Neural progenitor cell (in vitro differentiated cells): ENCODE results near the gene NATD1. TPM values are rescaled to one million over a fixed set of nuclear protein-coding genes. Genes with fewer than 3 reads are reported as not detected.

ENCODE experiments used
- DNase-seq: peaks from one replicate; pipeline ENCODE4 v3.0.0-alpha.2; 2016; ENCODE audit warnings: low spot score
- H2AFZ ChIP-seq: fragments of 200-600 bp; sonication (generic); replicated peaks from 2 replicates; pipeline ENCODE4 v1.6.1; 2016; ENCODE audit warnings: antibody characterized with exemption
- H3F3A ChIP-seq: fragments of 200-600 bp; sonication (generic); 2 replicates; pipeline ENCODE4 v1.6.1; 2016; ENCODE audit warnings: antibody characterized with exemption, low read depth
- H3K27ac ChIP-seq: fragments of 200-600 bp; sonication (generic); 2 replicates; pipeline ENCODE4 v1.5.1; 2016; ENCODE audit warnings: mild to moderate bottlenecking
- H3K27me3 ChIP-seq: fragments of 200-600 bp; sonication (generic); 2 replicates; pipeline ENCODE4 v1.6.1; 2016; ENCODE audit warnings: mild to moderate bottlenecking, moderate library complexity
- H3K36me3 ChIP-seq: fragments of 200-600 bp; sonication (generic); 2 replicates; pipeline ENCODE4 v1.5.1; 2016
- H3K4me1 ChIP-seq: fragments of 200-600 bp; sonication (generic); 2 replicates; pipeline ENCODE4 v1.6.1; 2016; ENCODE audit warnings: mixed run types
- H3K4me2 ChIP-seq: fragments of 200-600 bp; sonication (generic); 2 replicates; pipeline ENCODE4 v1.6.1; 2016
- H3K4me3 ChIP-seq: fragments of 200-600 bp; sonication (generic); 2 replicates; pipeline ENCODE4 v1.5.1; 2016
- H3K79me2 ChIP-seq: fragments of 200-600 bp; sonication (generic); 2 replicates; pipeline ENCODE4 v1.6.1; 2016; ENCODE audit warnings: low read depth
- H3K9ac ChIP-seq: fragments of 200-600 bp; sonication (generic); 2 replicates; pipeline ENCODE4 v1.6.1; 2016
- H3K9me3 ChIP-seq: fragments of 200-600 bp; sonication (generic); 2 replicates; pipeline ENCODE4 v1.5.1; 2016; ENCODE audit warnings: low read depth
- H4K20me1 ChIP-seq: fragments of 200-600 bp; sonication (generic); 2 replicates; pipeline ENCODE4 v1.6.1; 2016; ENCODE audit warnings: low read depth
- H3K27ac Mint-ChIP-seq: 3 replicates; pipeline ENCODE4 v1.8.0; 2021; ENCODE audit warnings: mixed read lengths
- H3K27me3 Mint-ChIP-seq: 2 replicates; pipeline ENCODE4 v1.8.0; 2022; ENCODE audit warnings: low read depth, mild to moderate bottlenecking, inconsistent platforms, moderate library complexity, mixed read lengths; ENCODE audit not compliant: insufficient read depth
- H3K36me3 Mint-ChIP-seq: 3 replicates; pipeline ENCODE4 v1.8.0; 2021; ENCODE audit warnings: mixed read lengths
- H3K4me1 Mint-ChIP-seq: 3 replicates; pipeline ENCODE4 v1.8.0; 2021; ENCODE audit warnings: mixed read lengths
- H3K4me3 Mint-ChIP-seq: 3 replicates; pipeline ENCODE4 v1.8.0; 2021; ENCODE audit warnings: mild to moderate bottlenecking, moderate library complexity, mixed read lengths
- H3K9me3 Mint-ChIP-seq: 3 replicates; pipeline ENCODE4 v1.8.0; 2020; ENCODE audit warnings: mixed read lengths
- EZH2 ChIP-seq: fragments of 200-600 bp; sonication (generic); IDR thresholded peaks from 2 replicates; pipeline ENCODE4 v1.6.1; 2017; ENCODE audit warnings: antibody characterized with exemption, mild to moderate bottlenecking, moderate library complexity
- EZH2phosphoT487 ChIP-seq: fragments of 200-600 bp; sonication (generic); IDR thresholded peaks from 2 replicates; pipeline ENCODE4 v1.6.1; 2017; ENCODE audit warnings: antibody characterized with exemption
- total RNA-seq: library from RNA; depleted of rRNA; stranded (reverse); fragments of >200 nt; gene quantifications from 2 replicates; pipeline ENCODE4 v1.2.3, GENCODE V29; 2015; ENCODE audit warnings: low replicate concordance
- TF ChIP-seq, protein P1 (sequence below): fragments of 200-600 bp; sonication (generic); IDR thresholded peaks from 2 replicates; pipeline ENCODE4 v1.5.1; 2017; ENCODE audit warnings: antibody characterized with exemption, mild to moderate bottlenecking

Gene NATD1
- total RNA-seq, 1 donor from 2014 or later: 4.3 TPM

DNA sequence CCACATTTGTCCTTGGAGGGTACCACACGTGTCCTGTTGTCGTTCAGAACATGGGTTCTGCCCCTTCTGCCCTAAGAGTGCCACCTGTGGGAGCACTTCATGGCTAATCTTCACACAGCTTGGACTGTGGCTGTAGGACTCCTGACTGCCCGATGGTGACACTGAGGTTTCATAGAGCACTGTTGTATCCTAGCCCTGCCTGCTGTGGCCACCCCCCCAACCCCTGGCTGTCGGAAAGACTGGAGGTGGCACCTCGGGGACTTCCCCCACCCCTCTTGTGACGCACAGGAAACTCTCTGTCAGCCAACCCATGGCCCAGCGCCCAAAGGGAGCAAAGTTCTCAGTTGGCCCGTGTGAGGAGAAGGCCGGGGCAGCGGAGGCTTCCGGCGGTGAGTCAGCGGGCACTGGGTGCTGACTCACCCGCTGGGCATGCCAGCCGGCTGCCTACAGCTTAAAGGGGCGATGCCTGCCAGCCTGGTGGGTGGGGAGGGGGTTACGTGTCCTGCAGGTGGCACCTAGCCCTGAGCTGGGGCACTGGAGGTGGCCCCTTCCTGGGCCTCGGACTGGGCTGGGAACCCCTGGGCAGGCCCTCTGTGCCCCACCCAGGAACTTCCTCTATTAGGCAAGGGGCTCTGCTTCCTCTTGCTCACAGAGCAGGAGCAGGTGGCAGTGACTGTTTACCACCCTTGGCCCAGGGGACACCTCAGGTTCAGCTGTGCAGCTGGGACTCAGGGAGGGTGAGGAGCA is 34.7 kb upstream of the NATD1 start:
- no peak overlapping the region for H3K4me3 Mint-ChIP-seq
- TF ChIP-seq, protein P1, sequence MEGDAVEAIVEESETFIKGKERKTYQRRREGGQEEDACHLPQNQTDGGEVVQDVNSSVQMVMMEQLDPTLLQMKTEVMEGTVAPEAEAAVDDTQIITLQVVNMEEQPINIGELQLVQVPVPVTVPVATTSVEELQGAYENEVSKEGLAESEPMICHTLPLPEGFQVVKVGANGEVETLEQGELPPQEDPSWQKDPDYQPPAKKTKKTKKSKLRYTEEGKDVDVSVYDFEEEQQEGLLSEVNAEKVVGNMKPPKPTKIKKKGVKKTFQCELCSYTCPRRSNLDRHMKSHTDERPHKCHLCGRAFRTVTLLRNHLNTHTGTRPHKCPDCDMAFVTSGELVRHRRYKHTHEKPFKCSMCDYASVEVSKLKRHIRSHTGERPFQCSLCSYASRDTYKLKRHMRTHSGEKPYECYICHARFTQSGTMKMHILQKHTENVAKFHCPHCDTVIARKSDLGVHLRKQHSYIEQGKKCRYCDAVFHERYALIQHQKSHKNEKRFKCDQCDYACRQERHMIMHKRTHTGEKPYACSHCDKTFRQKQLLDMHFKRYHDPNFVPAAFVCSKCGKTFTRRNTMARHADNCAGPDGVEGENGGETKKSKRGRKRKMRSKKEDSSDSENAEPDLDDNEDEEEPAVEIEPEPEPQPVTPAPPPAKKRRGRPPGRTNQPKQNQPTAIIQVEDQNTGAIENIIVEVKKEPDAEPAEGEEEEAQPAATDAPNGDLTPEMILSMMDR: no peak
- TF ChIP-seq EZH2phosphoT487: no peak
- TF ChIP-seq EZH2: no peak

DNA sequence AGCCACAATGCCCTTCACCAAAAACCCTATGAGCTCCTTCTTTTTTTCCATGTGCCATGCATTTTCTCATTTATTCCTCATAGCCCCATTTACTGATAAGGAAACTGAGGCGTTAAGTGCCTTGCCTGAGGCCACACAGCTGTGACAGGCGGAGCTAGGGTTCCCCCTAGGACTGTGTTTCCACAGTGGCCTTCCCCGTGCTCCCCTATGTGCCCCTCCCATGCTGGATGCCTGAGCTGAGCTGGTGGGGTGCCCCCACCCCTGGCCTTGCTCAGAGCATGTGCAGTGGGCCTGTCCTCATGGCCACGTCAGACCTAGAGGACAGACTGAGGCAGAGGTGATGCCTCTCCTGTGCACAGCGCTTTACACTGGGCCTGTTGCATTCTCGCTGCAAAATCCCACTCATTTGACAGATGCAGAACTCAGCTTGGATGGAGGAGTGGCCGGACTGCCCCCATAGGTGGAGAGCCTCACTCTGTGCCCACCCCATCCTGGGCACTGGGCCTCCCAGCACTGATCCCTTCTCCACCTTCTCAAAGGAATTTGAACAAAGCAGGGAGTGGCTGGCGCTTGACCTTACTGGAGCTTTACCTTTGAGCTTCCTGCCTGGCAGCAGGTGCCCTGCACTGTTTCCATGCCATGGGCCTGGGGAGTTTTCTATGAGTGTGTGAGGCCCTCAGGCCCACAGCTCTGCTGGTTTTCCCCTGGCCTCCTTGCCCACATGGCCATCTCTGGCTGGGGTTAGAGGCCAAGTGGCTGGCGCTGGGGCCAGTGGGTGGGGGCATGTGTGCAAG is 33.9 kb upstream of the NATD1 start:
- peaks cover 5% of the 10 kb centered on the region for H3F3A ChIP-seq
- no peak overlapping the region for H3K4me3 ChIP-seq
- TF ChIP-seq EZH2 (no peak), EZH2phosphoT487 (no peak)
- TF ChIP-seq, protein P1: no peak
- H3K79me2 ChIP-seq: peaks cover 5% of the 10 kb centered on the region
- no peaks in the 10 kb centered on the region for H3K9me3 ChIP-seq
- no peak overlapping the region for H3K9ac ChIP-seq
- H2AFZ ChIP-seq: no peak overlapping the region
- no peak for DNase-seq
- peaks cover 22% of the 10 kb centered on the region for H3K4me1 Mint-ChIP-seq
- peak overlapping the region; percentile 89 for H3K4me3 Mint-ChIP-seq
- no peak overlapping the region for H3K4me2 ChIP-seq
- no peaks in the 10 kb centered on the region for H3K36me3 Mint-ChIP-seq
- peaks cover 33% of the 10 kb centered on the region for H3K27me3 ChIP-seq
- H3K4me1 ChIP-seq: peaks cover 20% of the 10 kb centered on the region
- peaks cover 10% of the 10 kb centered on the region for H3K27me3 Mint-ChIP-seq
- H4K20me1 ChIP-seq: peaks cover 18% of the 10 kb centered on the region
- no peaks in the 10 kb centered on the region for H3K36me3 ChIP-seq
- no peak overlapping the region for H3K27ac ChIP-seq
- peaks cover 6% of the 10 kb centered on the region for H3K9me3 Mint-ChIP-seq
- no peak overlapping the region for H3K27ac Mint-ChIP-seq

More for the DNA sequence above, 34.7 kb upstream of the NATD1 start:
- peaks cover 13% of the 10 kb centered on the region for H3K27me3 Mint-ChIP-seq
- H3K79me2 ChIP-seq: peaks cover 5% of the 10 kb centered on the region
- H3K27ac Mint-ChIP-seq: no peak overlapping the region
- no peak overlapping the region for H3K27ac ChIP-seq
- peaks cover 5% of the 10 kb centered on the region for H3F3A ChIP-seq
- no peaks in the 10 kb centered on the region for H3K36me3 Mint-ChIP-seq
- DNase-seq: no peak
- no peak overlapping the region for H3K9ac ChIP-seq
- peaks cover 25% of the 10 kb centered on the region for H3K27me3 ChIP-seq
- H3K4me1 ChIP-seq: peaks cover 20% of the 10 kb centered on the region
- no peaks in the 10 kb centered on the region for H3K36me3 ChIP-seq
- H3K4me1 Mint-ChIP-seq: peaks cover 22% of the 10 kb centered on the region
- no peak overlapping the region for H3K4me2 ChIP-seq
- no peak overlapping the region for H3K4me3 ChIP-seq
- H2AFZ ChIP-seq: no peak overlapping the region
- H3K9me3 ChIP-seq: peaks cover 5% of the 10 kb centered on the region
- H3K9me3 Mint-ChIP-seq: peaks cover 12% of the 10 kb centered on the region
- H4K20me1 ChIP-seq: peaks cover 18% of the 10 kb centered on the region

DNA sequence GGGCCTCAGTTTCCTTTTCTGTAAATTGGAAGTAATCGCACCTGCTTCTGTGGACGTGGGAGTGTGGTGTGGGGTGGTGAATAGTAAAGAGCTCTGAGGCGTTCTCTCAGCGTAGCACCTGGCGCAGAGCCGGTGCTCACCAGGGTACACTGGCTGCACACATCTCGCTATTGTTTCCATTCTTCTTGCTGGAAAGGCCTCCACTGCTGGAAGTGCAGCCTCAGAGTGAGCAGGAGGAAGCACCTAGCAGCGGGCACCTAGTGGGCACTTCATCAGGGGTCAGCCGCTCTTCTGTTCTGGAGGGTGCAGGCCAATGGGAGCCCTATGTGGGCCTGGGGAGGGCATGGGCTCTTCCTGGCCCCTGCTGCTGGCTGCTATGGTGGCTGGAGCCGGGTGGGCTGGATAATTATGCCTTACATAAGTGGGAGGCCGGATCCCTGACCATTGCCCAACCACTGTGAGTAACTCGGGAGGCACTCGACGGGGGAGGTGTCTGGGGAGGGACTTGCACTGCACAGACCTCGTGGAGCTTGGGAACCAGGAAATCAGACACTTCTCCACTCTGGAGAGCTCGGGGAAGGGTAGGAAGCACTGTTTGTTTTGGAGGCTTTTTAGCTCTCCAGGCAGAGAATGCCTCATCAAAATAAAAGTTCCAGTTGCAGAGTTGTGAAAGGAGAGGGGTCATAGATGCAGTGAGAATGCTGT is 33.0 kb upstream of the NATD1 start:
- Mint-ChIP-seq H3K27ac (peak overlapping the region; percentile 31), H3K4me3 (peak overlapping the region; percentile 89), H3K9me3 (peaks cover 3% of the 10 kb centered on the region), H3K27me3 (peaks cover 10% of the 10 kb centered on the region), H3K36me3 (no peaks in the 10 kb centered on the region), H3K4me1 (peaks cover 22% of the 10 kb centered on the region)
- Histone ChIP-seq H2AFZ (no peak overlapping the region), H3K36me3 (no peaks in the 10 kb centered on the region), H3K4me1 (peaks cover 20% of the 10 kb centered on the region), H3K27ac (no peak overlapping the region), H3F3A (peaks cover 5% of the 10 kb centered on the region), H3K4me2 (peak overlapping the region; percentile 98), H3K27me3 (peaks cover 42% of the 10 kb centered on the region), H3K9me3 (no peaks in the 10 kb centered on the region), H4K20me1 (peaks cover 18% of the 10 kb centered on the region), H3K9ac (no peak overlapping the region), H3K4me3 (peak overlapping the region; percentile 73), H3K79me2 (peaks cover 5% of the 10 kb centered on the region)
- DNase-seq: peak; percentile 45
- TF ChIP-seq, protein P1: no peak
- no peak for TF ChIP-seq EZH2
- no peak for TF ChIP-seq EZH2phosphoT487
